ENCODE results near the gene MEGF11.

DNA sequence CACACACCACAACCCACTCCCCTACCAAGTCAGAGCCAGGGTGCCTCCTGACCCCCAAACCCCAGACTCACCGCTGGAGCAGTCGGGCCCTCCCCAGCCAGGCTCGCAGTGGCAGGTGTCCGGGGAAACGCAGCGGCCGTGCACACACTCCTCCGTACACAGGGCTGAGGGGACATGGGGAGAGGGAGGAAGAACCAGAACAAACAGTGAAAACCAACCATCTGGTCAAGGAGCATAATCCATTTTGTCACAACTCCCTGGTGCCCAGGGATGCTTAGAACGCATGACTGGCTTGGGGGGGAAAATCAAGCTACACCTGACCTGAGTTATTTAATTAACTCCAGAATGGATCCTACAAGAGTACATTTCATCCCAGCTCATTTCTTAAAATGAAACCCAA, 159.2 kb downstream of the MEGF11 start:
- TF ChIP-seq, protein P1, sequence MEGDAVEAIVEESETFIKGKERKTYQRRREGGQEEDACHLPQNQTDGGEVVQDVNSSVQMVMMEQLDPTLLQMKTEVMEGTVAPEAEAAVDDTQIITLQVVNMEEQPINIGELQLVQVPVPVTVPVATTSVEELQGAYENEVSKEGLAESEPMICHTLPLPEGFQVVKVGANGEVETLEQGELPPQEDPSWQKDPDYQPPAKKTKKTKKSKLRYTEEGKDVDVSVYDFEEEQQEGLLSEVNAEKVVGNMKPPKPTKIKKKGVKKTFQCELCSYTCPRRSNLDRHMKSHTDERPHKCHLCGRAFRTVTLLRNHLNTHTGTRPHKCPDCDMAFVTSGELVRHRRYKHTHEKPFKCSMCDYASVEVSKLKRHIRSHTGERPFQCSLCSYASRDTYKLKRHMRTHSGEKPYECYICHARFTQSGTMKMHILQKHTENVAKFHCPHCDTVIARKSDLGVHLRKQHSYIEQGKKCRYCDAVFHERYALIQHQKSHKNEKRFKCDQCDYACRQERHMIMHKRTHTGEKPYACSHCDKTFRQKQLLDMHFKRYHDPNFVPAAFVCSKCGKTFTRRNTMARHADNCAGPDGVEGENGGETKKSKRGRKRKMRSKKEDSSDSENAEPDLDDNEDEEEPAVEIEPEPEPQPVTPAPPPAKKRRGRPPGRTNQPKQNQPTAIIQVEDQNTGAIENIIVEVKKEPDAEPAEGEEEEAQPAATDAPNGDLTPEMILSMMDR (IDR thresholded peaks at IDR 0.05), result no peak
- TF ChIP-seq POLR2A (IDR thresholded peaks at IDR 0.05) (no peak), EP300 (IDR thresholded peaks at IDR 0.05) (no peak)
